GM10266 (cell line): ENCODE measurements around the gene TRPV2.

Experiments
- DNase-seq: peaks from one replicate; pipeline ENCODE4 v3.0.0; 2012; ENCODE audit errors: extremely low spot score
- TF ChIP-seq, protein P1 (sequence below): IDR thresholded peaks from 2 replicates; pipeline ENCODE4 v1.5.1; 2012; ENCODE audit warnings: mild to moderate bottlenecking, low read depth; ENCODE audit not compliant: control insufficient read depth, insufficient read depth; ENCODE audit errors: missing control alignments

Gene TRPV2, protein sequence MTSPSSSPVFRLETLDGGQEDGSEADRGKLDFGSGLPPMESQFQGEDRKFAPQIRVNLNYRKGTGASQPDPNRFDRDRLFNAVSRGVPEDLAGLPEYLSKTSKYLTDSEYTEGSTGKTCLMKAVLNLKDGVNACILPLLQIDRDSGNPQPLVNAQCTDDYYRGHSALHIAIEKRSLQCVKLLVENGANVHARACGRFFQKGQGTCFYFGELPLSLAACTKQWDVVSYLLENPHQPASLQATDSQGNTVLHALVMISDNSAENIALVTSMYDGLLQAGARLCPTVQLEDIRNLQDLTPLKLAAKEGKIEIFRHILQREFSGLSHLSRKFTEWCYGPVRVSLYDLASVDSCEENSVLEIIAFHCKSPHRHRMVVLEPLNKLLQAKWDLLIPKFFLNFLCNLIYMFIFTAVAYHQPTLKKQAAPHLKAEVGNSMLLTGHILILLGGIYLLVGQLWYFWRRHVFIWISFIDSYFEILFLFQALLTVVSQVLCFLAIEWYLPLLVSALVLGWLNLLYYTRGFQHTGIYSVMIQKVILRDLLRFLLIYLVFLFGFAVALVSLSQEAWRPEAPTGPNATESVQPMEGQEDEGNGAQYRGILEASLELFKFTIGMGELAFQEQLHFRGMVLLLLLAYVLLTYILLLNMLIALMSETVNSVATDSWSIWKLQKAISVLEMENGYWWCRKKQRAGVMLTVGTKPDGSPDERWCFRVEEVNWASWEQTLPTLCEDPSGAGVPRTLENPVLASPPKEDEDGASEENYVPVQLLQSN

GRCh38 chr17:16415031-16415924 lies at the start of gene TRPV2:
Gene TRPV2 (plus strand): TSS chr17:16415571. CDS start chr17:16417669, 2,098 bp downstream.
- TF ChIP-seq, protein P1, sequence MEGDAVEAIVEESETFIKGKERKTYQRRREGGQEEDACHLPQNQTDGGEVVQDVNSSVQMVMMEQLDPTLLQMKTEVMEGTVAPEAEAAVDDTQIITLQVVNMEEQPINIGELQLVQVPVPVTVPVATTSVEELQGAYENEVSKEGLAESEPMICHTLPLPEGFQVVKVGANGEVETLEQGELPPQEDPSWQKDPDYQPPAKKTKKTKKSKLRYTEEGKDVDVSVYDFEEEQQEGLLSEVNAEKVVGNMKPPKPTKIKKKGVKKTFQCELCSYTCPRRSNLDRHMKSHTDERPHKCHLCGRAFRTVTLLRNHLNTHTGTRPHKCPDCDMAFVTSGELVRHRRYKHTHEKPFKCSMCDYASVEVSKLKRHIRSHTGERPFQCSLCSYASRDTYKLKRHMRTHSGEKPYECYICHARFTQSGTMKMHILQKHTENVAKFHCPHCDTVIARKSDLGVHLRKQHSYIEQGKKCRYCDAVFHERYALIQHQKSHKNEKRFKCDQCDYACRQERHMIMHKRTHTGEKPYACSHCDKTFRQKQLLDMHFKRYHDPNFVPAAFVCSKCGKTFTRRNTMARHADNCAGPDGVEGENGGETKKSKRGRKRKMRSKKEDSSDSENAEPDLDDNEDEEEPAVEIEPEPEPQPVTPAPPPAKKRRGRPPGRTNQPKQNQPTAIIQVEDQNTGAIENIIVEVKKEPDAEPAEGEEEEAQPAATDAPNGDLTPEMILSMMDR: peak; percentile 79
- DNase-seq: peak; percentile 62

GRCh38 chr17:16371742-16372141 lies 43.6 kb upstream of the TRPV2 start:
- DNase-seq: no peak

DNA sequence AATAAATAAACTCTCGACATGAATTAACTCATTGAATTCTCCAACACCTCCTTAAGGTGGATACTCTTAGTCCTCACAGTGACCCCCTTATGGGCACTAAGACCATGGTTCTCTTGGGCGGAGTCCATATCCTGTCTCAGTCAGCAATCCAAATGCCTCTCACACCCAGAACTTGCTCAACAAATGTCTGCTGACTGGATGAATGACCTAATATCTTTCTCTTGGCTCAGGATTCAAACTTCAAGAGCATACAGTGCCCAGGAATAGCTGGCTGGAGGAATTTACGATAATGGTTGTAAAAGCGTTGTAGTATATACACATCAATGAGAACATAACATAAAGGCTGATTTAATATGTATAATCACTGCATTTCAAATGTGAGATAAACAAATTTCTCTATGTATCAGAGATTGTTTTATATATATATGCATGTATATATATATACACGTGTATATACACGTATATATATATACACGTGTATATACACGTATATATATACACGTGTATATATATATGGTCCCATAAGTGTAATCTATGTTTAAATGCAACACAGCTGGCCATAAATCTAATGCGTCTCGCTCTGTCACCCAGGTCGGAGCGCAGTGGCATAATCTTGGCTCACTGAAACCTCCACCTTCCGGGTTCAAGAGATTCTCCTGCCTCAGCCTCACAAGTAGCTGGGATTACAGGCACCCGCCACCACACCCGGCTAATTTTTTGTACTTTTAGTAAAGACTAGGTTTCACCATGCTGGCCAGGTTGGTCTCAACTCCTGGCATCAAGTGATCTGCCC lies 41.0 kb upstream of the TRPV2 start:
- no peak for DNase-seq
- TF ChIP-seq, protein P1: no peak

More at GRCh38 chr17:16371742-16372141, 43.6 kb upstream of the TRPV2 start:
- TF ChIP-seq, protein P1: no peak

DNA sequence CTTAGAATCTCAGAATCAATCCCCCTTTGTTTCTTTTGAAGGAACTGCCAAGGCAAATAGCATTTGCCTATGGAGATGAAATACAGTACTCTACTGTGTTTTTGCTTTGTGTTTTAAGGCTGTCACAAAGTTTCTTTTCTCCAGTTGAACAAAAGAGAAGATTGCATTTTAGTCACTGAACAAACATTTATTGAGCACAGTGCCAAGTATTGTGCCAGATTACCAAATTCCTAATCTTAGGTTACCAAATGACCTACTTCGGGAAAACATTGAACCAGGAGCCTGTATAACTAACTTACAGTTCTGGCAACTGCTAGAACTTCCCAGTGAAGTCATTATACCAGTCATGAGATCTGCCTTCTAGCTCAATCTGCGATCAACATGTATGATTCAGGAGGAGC lies 37.4 kb upstream of the TRPV2 start:
- DNase-seq: no peak
- TF ChIP-seq, protein P1: no peak

GRCh38 chr17:16378636-16379282 lies 36.6 kb upstream of the TRPV2 start:
- TF ChIP-seq, protein P1: no peak
- DNase-seq: no peak

- TF ChIP-seq, protein P1: no peak
- no peak for DNase-seq
Measured at GRCh38 chr17:16379654-16380053, 35.7 kb upstream of the TRPV2 start.
